Activated CD8-positive, alpha-beta memory T cell treated with anti-CD3 and anti-CD28 coated beads, Interleukin-2, amount 50 U/mL, for 1 hour (primary cell): Measurements from ENCODE around the gene PAN3.

Source experiments
- DNase-seq: peaks from one replicate; pipeline ENCODE4 v3.0.0-alpha.2; 2020; ENCODE audit errors: extremely low read depth

The PAN3 gene

GRCh38 chr13:28337166-28338005 is 199.0 kb downstream of the PAN3 start:
- DNase-seq, result no peak

GRCh38 chr13:28338006-28338574 is 199.7 kb downstream of the PAN3 start:
- DNase-seq, result no peak

- no peak for DNase-seq
These were observed 200.4 kb downstream of the PAN3 start for GRCh38 chr13:28338742-28339141.

DNA sequence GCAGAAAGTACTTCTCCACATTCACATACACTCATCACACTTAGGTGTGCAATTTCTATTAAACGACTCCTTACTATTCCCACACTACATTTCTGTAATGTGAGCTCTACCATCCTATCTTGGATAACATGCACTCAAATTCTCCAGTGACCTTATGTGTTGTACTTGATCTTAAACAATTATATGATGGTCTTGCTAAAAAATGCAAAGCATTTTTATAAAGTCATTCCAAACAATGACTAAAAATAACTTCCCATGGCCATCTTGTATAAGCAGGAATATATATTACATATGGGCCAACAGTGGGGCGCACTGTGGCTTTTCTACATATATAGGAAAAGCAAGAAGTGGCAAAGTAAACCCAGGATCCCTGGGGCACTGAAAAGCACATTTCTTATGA is 201.1 kb downstream of the PAN3 start:
- DNase-seq, result no peak

GRCh38 chr13:28340272-28340793 is 202.0 kb downstream of the PAN3 start:
- DNase-seq, result no peak

- DNase-seq, result no peak
These were observed 203.9 kb downstream of the PAN3 start for GRCh38 chr13:28342251-28342650.

GRCh38 chr13:28344163-28344562 is 205.8 kb downstream of the PAN3 start:
- no peak for DNase-seq
